GM12878 (cell line): ENCODE results near the gene AK4. TPM values are rescaled to one million over a fixed set of nuclear protein-coding genes. Genes with fewer than 3 reads are reported as not detected.

Experiments
- ATAC-seq: fragments of 200-7000 bp; cut with Tn5 transposase; 3 replicates; pipeline ENCODE4 v1.9.1; 2020; ENCODE audit warnings: mild to moderate bottlenecking, moderate library complexity
- BruUV-seq: library from RNA; stranded (reverse); fragments of 400-500 nt; replicated peaks from 2 replicates; lab custom pipeline; 2021; lab: Mats Ljungman, UMichigan
- CTCF ChIA-PET: fragments of 300-600 bp; sonication (Branson Sonifier 250); formaldehyde crosslinking; extraction: SDS; loops from one replicate; lab custom pipeline; 2021; ENCODE audit warnings: inconsistent platforms; lab: Yijun Ruan, JAX
- POLR2A ChIA-PET: fragments of 350-600 bp; formaldehyde crosslinking; extraction: SDS; loops from one replicate; lab custom pipeline; 2021; ENCODE audit warnings: inconsistent platforms; lab: Charles Lee
- RAD21 ChIA-PET: fragments of 300-600 bp; sonication (Branson Sonifier 250); formaldehyde crosslinking; loops from one replicate; lab custom pipeline; 2023; ENCODE audit warnings: antibody characterized with exemption; ENCODE audit not compliant: unreplicated experiment; lab: Charles Lee
- SMC1A ChIA-PET: fragments of 300-600 bp; sonication (Branson Sonifier 250); formaldehyde crosslinking; loops from one replicate; lab custom pipeline; 2023; ENCODE audit not compliant: unreplicated experiment, uncharacterized antibody; lab: Charles Lee
- DNase-seq: peaks from one replicate; pipeline ENCODE4 v3.0.0-alpha.2; 2011; ENCODE audit warnings: low read depth, low spot score
- FAIRE-seq: peaks from 3 replicates; lab custom pipeline; 2011; peaks lifted over from hg19 to GRCh38; lab: Jason Lieb, UNC
- H2AFZ ChIP-seq: 2 replicates; pipeline ENCODE4 v1.6.0; 2011; ENCODE audit warnings: low read depth, low read length, control low read depth; ENCODE audit not compliant: control insufficient read depth
- H3K27ac ChIP-seq: 2 replicates; pipeline ENCODE4 v1.5.1; 2011; ENCODE audit warnings: control low read depth; ENCODE audit not compliant: control insufficient read depth, insufficient read depth
- H3K27me3 ChIP-seq, 2 experiments: replicated peaks in 1 of 2; 2 replicates each; pipeline versions ENCODE4 v1.6.0 to v1.6.1; 2011; ENCODE audit warnings: low read length in 1 of 2; ENCODE audit not compliant: control insufficient read depth in 2 of 2, insufficient read depth in 2 of 2
- H3K36me3 ChIP-seq, 2 experiments: 2 replicates each; pipeline ENCODE4 v1.5.1; 2011; ENCODE audit warnings: low read length in 1 of 2; ENCODE audit not compliant: control insufficient read depth in 2 of 2, insufficient read depth in 2 of 2
- H3K4me1 ChIP-seq: 2 replicates; pipeline ENCODE4 v1.6.1; 2011; ENCODE audit warnings: mild to moderate bottlenecking, low read length, moderate library complexity, mixed read lengths; ENCODE audit not compliant: control insufficient read depth, insufficient read depth
- H3K4me2 ChIP-seq: 2 replicates; pipeline ENCODE4 v1.6.0; 2011; ENCODE audit warnings: control low read depth; ENCODE audit not compliant: control insufficient read depth, insufficient read depth
- H3K4me3 ChIP-seq: fragments of 200-600 bp; sonication (generic); 2 replicates; pipeline ENCODE4 v1.5.1; 2016
- H3K79me2 ChIP-seq: 2 replicates; pipeline ENCODE4 v1.6.0; 2011; ENCODE audit warnings: low read length; ENCODE audit not compliant: control insufficient read depth, insufficient read depth
- H3K9ac ChIP-seq: 2 replicates; pipeline ENCODE4 v1.8.0; 2011; ENCODE audit warnings: low read length, control low read depth, mixed read lengths; ENCODE audit not compliant: control insufficient read depth, insufficient read depth
- H3K9me3 ChIP-seq: replicated peaks from 3 replicates; pipeline ENCODE4 v1.5.1; 2011; ENCODE audit warnings: mild to moderate bottlenecking, low read length; ENCODE audit not compliant: control insufficient read depth, insufficient read depth
- H4K20me1 ChIP-seq: 2 replicates; pipeline ENCODE4 v1.6.0; 2011; ENCODE audit not compliant: control insufficient read depth, insufficient read depth
- NFIC ChIP-seq: IDR thresholded peaks from 2 replicates; pipeline ENCODE4 v1.6.1; 2012; ENCODE audit warnings: low read depth, mild to moderate bottlenecking, inconsistent platforms, low read length, moderate library complexity
- SREBF1 ChIP-seq: IDR thresholded peaks from 2 replicates; pipeline ENCODE4 v1.6.1; 2012; ENCODE audit warnings: mild to moderate bottlenecking, low read length
- ZSCAN29 ChIP-seq: fragments of 450-650 bp; IDR thresholded peaks from 2 replicates; pipeline ENCODE4 v1.6.1; 2017; ENCODE audit warnings: mild to moderate bottlenecking, moderate library complexity
- WGBS: methylation state at CpG from one replicate; pipeline ENCODE4 v1.1.6; 2016; ENCODE audit warnings: low lambda C conversion rate; ENCODE audit not compliant: insufficient replicate concordance, insufficient coverage; ENCODE audit errors: missing lambda C conversion rate; 5-methylcytosine and 5-hydroxymethylcytosine counted together
- in situ Hi-C: fragments of 300-500 bp; cut with MboI; formaldehyde crosslinking; loops from 9 replicates; pipeline ENCODE4 v1.14.3; 2018; ENCODE audit warnings: mixed read lengths
- intact Hi-C: fragments of 100-400 bp; cut with micrococcal nuclease; formaldehyde crosslinking; loops from one replicate; pipeline ENCODE4 v1.14.2; 2022; ENCODE audit not compliant: unreplicated experiment
- polyA plus RNA-seq, 11 experiments: library from polyadenylated mRNA; depleted of rRNA in 4 of 11; unstranded in 6 of 11; stranded (reverse) in 5 of 11; fragments of >200 nt; fragmentation: Nextera tagmentation in 4 of 11; fragmentation: Illumina TruSeq in 1 of 11; extraction: Ambion mirVana in 4 of 11; extraction: Trizol in 1 of 11; gene quantifications; 1 replicate in 1 of 11; 2 replicates in 10 of 11; pipeline versions ENCODE4 v1.2.1 to v1.2.3, GENCODE V29; 2011 to 2016; ENCODE audit warnings: inconsistent platforms in 2 of 11, missing spikeins in 2 of 11, low read depth in 1 of 11
- total RNA-seq, 4 experiments: library from RNA; depleted of rRNA in 3 of 4; stranded (reverse); fragments of >200 nt in 3 of 4; fragmentation: Illumina TruSeq in 1 of 4; extraction: Trizol in 1 of 4; gene quantifications; 2 replicates each; pipeline versions ENCODE4 v1.2.1 to v1.2.3, GENCODE V29; 2013 to 2021
- TF ChIP-seq, protein P1 (sequence below): fragments of 450-650 bp; IDR thresholded peaks from 2 replicates; pipeline ENCODE4 v1.6.1; 2016; ENCODE audit warnings: mild to moderate bottlenecking

The AK4 gene
- total and polyA plus RNA-seq, 10 of the 15 experiments (the other 5 are each of a cell fraction or from before 2014, with no cell fraction given) = 23.9 to 161 (median 49.0) TPM

DNA sequence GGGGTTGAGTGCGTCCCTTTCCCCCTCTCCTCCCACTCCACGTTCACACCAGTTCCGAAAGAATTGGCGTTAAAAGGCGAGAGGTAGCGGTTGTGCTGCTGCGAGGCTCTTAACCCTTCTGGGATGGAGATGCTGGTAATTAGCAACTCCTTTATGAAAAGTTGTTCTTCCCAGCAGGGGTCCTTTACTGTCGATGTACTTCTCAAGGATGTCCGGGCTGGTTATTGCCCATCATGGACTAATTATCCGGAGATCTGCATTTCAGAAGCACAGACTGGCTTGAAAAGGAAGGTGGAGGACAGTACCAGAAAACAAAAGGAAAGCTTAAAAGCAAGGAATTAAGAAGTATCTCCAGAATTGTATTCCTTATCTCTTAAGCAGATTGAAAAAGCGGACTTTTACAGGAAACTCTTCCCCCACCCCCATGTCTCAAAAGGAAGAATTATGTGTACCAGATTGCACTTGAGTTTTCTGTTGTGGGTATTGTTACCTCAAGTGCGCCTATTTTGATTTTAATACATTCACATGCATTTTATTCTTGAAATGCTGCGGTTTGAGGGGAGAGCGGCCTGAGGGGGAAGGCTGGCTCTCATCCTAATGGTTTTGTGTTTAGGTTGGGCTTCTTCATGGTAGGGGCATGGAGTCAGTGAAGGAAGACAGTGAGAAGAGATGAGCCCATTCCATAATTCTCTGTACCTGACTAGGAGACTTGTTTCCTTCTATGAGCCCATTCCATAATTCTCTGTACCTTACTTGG is 1.5 kb downstream of the AK4 start:
- WGBS = 34% methylated on average over 14 of the region's 14 CpGs
- ATAC-seq = no peak
- in situ Hi-C loops = no loop called here
- intact Hi-C loops = no loop called here
- Histone ChIP-seq H3K9me3 (no peaks in the 10 kb centered on the region), H3K27ac (peak overlapping the region; percentile 55; the same call in 1 of the 2 replicates), H3K4me1 (peaks cover 5% of the 10 kb centered on the region; the same call in 1 of the 2 replicates), H2AFZ (peak overlapping the region; percentile 66; the same call in 1 of the 2 replicates), H3K4me3 (peak overlapping the region; percentile 87), H3K9ac (peak overlapping the region; percentile 38), H3K4me2 (peak overlapping the region; percentile 74), H4K20me1 (no peaks in the 10 kb centered on the region), H3K27me3 (peaks cover 0 to 4% of the 10 kb centered on the region in 2 experiments; a peak in 1 of 4 replicates), H3K36me3 (no peaks in the 10 kb centered on the region), H3K79me2 (peaks cover 64% of the 10 kb centered on the region)
- ChIA-PET CTCF (interaction anchor here (0.6 to 3.7 kb wide), 6 partner anchors 8 to 310 kb away, joined by 3 to 15 read pairs (median 4); no protein-coding TSS in a partner anchor), POLR2A (interaction anchor here (0.9 to 1.5 kb wide), 3 partner anchors 16 to 184 kb away, joined by 3 read pairs; partner anchors contain the start of gene JAK1), RAD21 (interaction anchor here (0.9 to 2.2 kb wide), 5 partner anchors 10 to 74 kb away, joined by 3 to 6 read pairs (median 3); no protein-coding TSS in a partner anchor), SMC1A (interaction anchor here (0.7 to 4.0 kb wide), 5 partner anchors 11 to 66 kb away, joined by 3 to 18 read pairs (median 4); no protein-coding TSS in a partner anchor)
- no peak for FAIRE-seq
- TF ChIP-seq, protein P1, sequence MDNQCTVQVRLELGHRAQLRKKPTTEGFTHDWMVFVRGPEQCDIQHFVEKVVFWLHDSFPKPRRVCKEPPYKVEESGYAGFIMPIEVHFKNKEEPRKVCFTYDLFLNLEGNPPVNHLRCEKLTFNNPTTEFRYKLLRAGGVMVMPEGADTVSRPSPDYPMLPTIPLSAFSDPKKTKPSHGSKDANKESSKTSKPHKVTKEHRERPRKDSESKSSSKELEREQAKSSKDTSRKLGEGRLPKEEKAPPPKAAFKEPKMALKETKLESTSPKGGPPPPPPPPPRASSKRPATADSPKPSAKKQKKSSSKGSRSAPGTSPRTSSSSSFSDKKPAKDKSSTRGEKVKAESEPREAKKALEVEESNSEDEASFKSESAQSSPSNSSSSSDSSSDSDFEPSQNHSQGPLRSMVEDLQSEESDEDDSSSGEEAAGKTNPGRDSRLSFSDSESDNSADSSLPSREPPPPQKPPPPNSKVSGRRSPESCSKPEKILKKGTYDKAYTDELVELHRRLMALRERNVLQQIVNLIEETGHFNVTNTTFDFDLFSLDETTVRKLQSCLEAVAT = 0 out of 2 replicates have a peak, but pooled peaks have one; percentile 16
- TF ChIP-seq SREBF1 (no peak), NFIC (0 out of 2 replicates have a peak, but pooled peaks have one; percentile 12), ZSCAN29 (no peak)
- TSS peak; percentile 66 for BruUV-seq
- no peak for DNase-seq
